Retina (tissue), 1 donor: ENCODE measurements around the gene DNA2.
A peak's percentile ranks its signal among the peaks of the same experiment; 100 is the strongest.

ENCODE experiments used
- DNase-seq: peaks from one replicate; pipeline ENCODE4 v3.0.0-alpha.2; 2016

Gene DNA2

DNA sequence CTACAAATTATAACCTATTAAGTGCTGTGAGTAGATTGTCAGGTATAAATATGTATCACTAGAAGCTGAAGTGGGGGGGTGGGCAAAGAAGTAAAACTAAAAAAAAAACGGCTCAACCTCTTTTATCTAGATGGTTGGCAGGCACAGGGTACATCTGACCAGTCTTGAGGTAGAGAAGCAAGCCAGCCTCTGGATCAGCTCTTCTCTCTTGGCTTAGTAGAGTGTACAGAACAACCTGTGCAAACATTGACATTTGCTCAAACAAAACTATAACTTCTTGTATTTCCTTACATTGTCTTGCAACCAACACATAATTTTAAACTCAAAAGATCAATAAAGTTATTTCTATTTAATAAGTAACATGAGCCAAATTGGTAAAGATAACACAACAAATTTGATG, 25.6 kb downstream of the DNA2 start:
- DNase-seq, result no peak

DNA sequence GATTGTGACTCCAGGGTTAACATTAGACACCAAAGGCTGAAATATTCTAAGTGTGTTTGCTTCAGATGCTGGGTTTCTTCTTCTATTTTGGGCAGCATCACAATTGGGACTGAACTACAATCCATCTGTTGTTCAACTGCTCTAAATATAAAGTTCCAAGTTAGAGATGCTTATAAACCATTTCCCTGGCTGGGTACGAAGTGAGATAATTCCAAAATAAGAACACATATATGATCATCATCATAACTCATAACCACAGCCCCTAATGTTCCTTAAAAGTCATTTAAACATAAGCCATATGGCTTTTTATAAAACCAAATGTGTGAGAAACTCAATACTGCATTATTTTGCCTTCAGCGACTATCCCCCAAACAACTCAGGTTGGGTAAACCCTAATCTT, 28.8 kb downstream of the DNA2 start:
- no peak for DNase-seq

DNA sequence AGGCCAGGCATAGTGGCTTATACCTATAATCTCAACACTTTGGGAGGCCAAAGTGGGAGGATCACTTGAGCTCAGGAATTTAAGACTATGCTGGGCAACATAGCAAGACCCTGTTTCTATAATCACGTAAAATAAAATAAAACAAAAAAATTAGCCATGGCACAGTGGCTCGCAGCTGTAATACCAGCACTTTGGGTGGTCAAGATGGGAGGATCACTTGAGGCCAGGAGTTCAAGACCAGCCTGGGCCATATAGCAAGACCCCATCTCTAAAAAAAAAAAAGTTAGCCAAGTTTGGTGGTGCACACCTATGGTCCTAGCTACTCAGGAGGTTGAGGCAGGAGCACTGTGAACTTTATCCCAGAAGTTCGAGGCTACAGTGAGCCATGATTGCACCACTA, 30.9 kb downstream of the DNA2 start:
- no peak for DNase-seq

DNA sequence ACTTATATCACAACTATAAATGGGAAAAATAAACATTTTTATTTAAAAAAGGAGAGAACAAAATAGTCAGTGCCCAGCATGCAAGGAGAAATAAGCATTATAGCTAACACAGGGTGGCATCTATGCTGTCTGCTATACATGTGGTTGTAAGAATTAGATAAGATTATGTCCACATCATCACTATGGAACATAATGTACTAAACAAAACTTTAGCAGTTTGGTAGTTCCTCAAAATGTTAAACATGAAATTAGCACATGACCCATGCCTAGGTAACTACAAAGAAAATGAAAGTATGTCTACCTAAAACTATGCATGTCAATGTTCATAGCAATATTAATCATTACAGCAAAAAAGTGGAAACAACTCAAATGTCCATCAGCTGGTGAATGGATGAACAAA, 36.0 kb downstream of the DNA2 start:
- no peak for DNase-seq

DNA sequence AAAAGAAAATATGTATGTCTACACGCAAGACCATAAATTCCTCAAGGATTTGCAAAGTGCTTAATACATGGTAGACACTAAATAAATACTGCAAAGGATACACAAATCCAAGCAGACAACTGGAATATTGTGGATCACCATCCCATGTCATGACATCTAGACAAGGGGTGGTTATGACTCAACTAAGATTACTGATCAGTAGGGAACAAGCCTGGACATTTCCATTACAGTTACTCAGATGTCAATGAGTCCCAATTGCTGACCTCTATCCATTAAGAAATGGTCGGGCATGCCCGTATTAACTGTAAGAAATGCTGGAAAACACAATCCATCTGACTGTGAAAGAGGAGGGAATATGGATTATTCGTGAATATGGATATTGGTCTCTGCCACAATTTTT, 37.1 kb downstream of the DNA2 start:
- DNase-seq, result no peak

DNA sequence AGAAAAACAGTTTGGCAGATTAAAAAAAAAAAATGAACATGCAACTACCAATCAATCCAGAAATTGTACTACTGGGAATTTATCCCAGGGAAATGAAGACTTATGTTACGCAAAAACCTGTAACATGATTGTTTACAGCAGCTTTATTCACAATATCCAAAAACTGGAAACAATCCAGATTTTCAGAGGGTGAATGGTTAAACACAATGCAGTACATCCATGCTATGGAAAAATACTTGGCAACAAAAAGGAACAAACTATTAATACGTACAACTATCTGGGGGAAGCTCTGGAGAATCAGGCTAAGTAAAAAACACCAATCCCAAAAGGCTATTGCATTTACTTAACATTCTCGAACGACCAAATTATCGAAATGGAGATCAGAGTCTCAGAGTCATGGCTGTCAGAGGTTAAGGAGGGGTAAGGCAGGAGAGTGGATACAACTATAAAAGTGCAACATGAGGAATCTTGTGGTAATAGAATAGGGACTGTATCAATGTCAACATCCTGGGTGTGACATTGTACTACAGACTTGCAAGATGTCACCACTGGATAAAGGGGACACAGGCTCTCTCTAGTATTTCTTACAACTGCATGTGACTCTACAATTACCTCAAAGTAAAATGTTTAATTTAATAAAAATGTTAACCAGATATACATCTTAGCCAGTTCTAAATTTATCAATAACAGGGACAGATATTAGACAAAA, 43.2 kb downstream of the DNA2 start:
- DNase-seq, result no peak

DNA sequence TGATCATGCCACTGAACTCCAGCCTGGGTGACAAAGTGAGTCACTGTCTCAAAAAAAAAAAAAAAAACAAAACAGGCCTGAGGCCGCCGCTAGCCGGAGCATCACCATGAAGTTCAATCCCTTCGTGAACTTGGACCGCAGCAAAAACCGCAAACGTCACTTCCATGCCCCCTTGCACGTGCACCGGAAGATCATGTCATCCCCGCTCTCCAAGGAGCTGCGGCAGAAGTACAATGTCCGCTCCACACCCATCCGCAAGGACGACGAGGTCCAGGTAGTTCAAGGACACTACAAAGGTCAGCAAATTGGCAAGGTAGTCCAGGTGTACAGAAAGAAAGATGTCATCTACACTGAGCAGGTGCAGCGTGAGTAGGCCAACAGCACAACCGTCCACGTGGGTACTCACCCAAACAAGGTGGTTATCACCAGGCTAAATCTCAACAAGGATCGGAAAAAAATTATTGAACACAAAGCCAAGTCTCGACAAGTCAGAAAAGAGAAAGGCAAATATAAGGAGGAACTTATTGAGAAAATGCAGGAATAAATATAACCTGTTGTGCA, 47.2 kb downstream of the DNA2 start:
- no peak for DNase-seq

DNA sequence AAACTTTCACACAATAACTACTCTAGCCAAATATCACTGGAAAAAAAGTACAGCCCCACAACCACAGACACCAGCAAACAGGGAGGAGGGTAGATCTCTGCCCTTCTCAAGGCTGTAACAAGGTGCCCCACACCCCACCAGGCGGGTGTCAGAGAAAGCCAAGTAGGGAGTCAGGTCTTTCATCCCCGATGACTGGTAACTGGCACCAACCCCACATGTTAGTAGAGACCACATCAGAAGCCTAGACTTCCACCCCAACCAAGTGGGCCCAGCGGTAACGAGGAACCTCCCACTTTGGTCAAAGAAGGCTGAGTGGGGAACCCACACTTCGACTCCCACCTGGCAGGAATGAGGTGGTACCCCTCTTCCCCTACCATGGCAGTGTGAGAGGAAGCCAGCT, 48.3 kb downstream of the DNA2 start:
- no peak for DNase-seq

DNA sequence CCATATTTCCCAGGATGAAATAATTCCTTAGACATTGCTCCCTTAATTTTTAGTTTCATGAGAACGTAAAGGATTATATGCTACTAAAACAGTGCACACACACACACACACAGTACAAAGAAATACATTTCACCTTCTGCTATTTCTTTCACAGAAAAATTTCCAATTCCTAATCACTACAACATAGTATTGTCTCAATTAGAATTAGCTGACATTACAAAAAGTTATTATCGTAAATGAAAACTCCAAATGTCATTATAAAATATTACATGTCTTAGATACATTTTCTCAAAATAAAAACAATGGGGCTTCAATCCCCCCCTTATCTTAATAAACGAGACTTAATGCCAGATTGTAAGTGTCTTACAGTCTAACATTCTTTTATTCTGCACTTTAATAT, 52.4 kb downstream of the DNA2 start:
- no peak for DNase-seq

DNA sequence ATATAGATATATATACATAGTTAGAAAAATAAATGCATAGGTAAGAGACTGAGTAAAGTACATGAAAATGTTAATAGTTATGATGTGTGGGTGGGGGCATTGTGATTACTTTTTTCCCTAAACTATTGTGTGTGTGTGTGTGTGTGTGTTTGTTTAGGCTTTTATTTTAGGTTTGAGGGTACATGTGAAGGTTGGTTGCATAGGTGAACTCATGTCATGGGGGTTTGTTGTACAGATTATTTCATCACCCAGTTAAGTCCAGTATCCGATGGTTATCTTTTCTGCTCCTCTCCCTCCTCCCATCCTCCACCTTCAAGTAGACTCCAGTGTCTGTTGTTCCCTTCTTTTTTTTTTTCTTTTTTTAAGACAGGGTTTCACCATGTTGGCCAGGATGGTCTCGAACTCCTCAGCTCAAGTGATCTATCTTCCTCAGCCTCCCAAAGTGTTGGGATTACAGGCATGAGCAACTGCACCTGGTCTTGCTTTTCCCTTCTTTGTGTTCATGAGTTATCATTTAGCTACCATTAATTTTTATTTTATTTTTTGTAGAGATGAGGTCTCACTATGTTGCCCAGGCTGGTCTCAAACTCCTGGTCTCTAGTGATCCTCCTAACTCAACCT, 62.8 kb downstream of the DNA2 start:
- no peak for DNase-seq

DNA sequence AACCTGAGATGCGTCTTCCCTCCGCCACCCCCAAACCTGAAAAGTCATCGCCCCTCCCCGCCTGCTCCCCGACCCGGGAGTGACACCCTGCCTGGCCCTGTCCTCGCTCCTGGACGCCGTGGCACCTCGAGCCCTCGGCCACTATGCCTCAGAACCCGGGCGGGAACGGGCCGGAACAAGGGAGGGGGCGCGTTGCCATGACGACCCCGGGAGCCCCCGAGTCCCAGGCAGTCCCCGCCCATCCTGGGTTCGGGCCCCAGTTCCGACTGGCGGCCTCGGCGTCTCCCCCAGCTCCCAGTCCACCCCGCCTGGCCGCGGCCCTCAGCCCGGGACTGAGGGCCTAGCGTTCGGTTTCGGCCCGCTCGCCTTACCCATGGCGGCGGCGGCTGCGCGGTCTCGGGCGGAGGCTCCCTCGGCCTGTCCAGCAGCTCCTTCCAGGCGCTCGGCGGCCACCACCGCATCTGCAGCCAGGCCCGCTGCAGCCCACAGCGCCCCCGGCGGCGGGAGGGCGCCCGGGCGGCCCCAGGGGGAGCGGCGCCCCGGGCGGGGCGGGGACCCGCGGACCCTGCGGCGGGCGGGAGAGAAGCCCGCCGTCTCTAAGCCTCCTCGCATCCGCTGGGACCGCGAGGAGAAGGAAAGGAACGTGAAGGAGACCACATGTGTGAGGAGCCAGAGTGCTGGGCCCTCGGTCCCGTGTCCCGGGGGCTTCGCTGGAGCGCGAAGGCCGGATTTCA, 64.8 kb downstream of the DNA2 start, which contains the start of gene RUFY2:
Gene RUFY2 (minus strand): TSS at position 463 of the 734 bp plus-strand sequence. CDS start 88 bp downstream, at position 375.
- DNase-seq, result peak; percentile 96

DNA sequence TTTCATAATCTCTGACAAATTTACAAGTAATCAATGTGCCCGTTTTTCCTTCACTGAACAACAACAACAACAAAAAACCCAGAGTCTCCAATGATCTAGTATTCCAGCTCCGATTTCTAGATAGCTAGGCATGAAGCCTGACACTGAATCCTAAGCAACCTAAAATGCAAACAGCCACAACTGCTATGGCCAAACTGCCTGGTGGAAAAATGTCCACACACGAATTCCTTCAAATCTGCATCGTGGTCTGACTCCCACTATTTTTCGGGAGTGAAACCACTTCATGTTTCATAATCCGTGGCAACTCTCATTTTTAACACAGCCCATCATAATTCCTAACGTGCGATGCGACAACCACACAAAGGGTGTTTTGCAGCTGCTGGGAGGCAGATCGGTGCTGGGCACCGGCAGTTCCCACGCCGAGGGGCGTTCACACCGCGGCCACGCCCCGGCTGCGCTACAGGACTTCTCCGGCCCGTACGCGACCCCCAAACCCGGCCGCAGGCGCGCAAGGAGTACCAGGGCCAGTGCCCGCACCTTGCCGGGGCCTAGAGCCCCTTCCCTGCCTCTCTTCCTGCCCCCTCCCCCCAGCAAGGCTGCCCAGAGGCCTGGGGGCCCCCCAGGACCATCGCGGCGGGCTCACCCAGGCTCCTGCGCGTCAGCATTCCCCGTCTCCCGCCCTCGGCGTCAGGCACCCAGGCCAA, 65.5 kb downstream of the DNA2 start:
- peak; percentile 89 for DNase-seq

DNA sequence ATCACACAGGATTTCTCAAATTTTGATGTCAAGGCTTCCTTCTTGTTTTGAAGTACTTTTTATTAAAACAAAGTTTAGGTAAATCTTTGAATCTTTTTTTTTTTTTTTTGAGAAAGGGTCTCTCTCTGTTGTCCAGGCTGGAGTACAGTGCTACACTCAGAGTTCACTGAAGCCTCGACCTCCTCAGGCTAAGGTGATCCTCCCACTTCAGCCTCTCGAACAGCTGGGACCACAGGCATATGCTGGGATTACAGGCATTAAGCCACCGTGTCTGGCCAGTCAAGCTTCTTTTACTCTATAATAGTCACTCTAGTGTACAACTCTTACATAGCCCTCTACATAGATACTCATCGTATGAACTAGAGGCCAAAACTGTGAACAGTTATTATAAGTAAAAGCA, 68.1 kb downstream of the DNA2 start:
- no peak for DNase-seq

DNA sequence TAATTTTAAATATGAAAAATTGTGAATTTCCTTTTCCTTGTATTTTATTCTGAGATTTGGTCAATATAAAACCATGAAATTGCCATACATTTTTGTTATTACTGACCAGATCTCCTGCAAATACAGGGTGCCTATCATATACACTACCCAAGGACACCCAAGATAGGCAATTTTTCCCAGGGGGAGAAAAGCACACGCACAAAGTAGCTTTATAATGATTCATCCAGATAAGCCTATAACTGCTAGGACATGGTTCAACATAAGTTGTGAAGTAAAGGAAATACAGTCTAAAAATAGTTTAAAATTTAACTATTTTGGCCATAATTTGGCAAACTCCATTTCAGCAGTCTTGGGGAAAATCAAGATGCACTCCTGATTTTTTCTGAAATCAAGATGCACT, 69.5 kb downstream of the DNA2 start:
- no peak for DNase-seq

DNA sequence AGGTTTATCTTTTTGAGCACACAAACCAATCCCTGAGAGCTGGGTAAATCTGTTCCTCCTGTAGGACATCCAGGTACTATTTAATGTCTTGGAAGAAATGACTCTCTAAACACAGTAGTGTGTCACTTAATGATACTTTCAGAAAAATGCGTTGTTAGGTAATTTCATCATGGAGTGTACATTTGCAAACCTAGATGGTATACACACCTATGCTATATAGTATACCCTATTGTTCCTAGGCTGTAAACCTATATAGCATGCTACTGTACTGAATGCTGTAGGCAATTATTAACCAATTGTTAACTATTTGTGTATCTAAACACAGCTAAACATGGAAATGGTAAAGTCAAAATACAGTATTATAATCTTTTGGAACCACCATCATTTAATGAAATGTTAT, 74.8 kb downstream of the DNA2 start:
- no peak for DNase-seq

DNA sequence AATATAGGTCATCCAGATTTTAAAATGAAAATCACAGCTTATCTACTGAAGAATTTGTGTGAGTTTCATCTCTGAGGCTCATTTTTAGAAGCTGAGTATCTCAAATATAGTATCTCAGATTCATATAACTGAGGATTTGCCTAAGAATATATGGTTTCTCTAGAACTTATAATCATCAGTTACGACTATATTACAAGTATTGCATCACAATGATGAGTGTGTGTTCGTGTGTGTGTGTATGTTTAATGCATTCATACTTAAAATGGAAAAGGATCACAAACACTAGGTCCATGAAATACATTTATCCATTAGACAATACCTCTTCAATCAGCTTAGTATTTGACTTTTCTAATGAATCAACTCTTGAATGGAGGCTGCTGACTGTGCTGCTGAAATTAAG, 86.0 kb downstream of the DNA2 start:
- DNase-seq, result no peak

DNA sequence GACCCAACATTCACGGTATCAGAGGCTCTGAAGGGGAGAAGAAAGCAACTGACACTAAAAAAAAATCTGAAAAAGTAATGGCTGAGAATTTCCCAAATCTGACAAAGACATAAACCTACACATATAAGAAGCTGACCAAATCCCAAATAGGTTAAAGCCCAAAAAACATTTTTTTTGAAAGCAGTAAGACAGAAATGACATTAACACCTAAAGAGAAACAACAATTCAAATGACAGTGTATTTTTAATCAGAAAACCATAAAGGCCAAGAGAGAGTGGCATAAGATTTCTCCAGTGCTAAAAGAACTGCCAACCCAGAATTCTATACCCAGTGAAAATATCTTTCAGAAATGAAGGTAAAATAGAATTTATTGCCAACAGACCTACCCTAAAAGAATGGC, 100.2 kb downstream of the DNA2 start:
- DNase-seq, result no peak

DNA sequence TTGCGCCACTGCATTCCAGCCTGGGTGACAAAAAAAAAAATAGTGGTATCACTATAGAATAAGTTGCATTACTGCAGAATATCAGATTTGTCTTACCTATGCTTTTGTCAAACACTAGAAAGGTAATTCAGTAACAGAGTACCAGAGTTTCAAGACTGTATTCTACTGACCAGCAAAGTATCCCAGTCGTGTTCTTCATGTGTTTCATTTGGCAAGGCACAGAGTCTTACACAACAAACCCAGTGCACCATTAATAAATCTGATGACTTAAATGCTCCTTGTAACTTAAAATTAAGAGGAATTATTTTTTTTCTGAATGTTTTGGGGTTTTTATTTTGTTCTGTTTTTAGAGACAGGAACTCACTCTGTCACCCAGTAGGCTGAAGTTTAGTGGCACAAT, 104.7 kb downstream of the DNA2 start:
- DNase-seq, result no peak

DNA sequence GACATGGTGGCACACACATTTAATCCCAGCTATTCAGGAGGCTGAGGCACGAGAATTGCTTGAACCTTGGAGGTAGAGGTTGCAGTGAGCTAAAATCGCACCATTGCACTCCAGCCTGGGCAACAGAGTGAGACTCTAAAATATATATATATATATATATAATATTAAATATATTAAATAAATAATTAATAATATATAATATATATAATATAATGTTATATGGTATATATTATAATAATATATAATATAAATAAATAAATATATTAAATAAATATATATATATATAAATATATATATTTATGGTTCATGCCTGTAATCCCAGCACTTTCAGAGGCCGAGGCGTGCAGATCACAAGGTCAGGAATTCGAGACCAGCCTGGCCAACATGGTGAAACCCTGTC, 105.2 kb downstream of the DNA2 start:
- DNase-seq, result no peak

DNA sequence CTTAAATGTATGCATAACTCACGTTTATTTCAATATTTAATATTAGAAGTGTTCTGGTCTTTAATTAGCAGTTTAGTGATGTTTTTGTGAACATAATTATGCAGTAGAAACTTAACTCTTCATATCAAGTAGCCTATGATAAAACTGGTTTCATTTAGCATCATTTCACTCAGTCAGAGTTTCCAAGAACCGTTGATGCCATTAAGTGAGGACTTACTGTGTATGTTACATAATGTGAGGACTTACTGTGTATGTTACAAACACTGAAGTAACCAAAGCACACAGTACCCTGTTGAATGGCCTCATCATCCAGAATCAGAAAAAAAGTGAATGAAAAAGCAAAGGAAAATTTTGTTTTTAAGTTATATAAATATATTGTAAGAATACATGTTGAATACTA, 106.2 kb downstream of the DNA2 start:
- DNase-seq, result no peak

DNA sequence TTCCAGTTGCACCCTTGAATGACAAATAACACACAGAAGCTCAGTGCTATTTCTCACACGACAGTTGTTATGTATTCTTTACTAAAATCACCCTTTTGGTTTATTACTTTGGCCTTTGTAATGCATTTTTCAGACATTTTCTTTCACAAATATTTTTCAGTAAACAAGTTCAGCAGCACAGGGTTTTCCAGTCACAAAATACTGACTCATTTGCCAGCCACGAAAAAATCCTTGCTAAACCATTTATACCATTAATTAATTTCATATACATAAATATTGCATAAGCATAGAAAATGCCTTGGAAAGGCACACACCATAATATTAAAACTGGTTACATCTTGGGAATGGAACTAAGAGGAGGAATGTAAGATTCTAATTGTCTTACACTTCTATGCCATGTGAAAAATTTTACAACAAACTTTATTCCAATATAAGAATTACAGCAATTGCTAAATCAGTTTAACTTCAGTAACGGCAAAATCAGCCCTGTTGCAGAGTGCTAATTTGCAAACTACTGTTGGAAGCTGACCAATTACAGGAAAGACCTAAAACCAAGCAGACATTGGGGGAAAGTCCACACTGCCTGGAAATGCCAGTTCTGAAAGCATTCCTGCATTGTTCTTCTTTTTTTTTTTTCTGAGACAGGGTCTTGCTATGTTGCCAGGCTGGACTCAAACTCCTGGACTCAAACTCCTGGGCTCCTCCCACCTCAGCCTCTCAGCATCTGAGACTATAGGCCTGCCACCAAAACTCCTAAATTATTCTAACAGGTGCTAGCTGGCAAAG, 107.5 kb downstream of the DNA2 start:
- DNase-seq, result no peak
